ENCODE results near the gene CNN2. TPM values are rescaled to one million over a fixed set of nuclear protein-coding genes. Genes with fewer than 3 reads are reported as not detected.

CNN2 gene
- total and polyA plus RNA-seq, 9 of the 15 experiments (the other 6 are each of a cell fraction or from before 2014, with no cell fraction given) = 12.1 to 174 (median 52.7) TPM

Small RNAs within 50 kb of the gene (small RNA-seq; reads per million reads assigned to genes)
- 1.3 reads per million, percentile 69 among the genes with 10 or more reads in this experiment for gene RNU6-2

Other genes with a start within 250 kb of the CNN2 start
Only the 7 nearest of the 26 such genes appear.
- gene WDR18, start 42.3 kb upstream of the CNN2 start, total RNA-seq (2014; rRNA removed) = 181 and 210 TPM in 2 replicates
- 13.0 and 15.5 TPM in 2 replicates for gene WDR18, start 42.3 kb upstream of the CNN2 start, total RNA-seq (2014; rRNA removed; fragmentation: Illumina TruSeq; extraction: Trizol)
- gene WDR18, start 42.3 kb upstream of the CNN2 start, total RNA-seq (2015; rRNA removed; fragmentation: Illumina TruSeq; extraction: Trizol) = 37.6 and 45.0 TPM in 2 replicates
- 128 and 134 TPM in 2 replicates for gene WDR18, start 42.3 kb upstream of the CNN2 start, total RNA-seq (2021)
- 30.1 and 47.8 TPM in 2 replicates for gene WDR18, start 42.3 kb upstream of the CNN2 start, polyA plus RNA-seq (2011; rRNA removed)
- gene WDR18, start 42.3 kb upstream of the CNN2 start, polyA plus RNA-seq (2014; fragmentation: Illumina TruSeq; extraction: Trizol) = 16.3 and 52.9 TPM in 2 replicates
- gene WDR18, start 42.3 kb upstream of the CNN2 start, polyA plus RNA-seq (2014; fragmentation: Nextera tagmentation; extraction: Ambion mirVana) = 1 to 10 TPM in 1 of 2 experiments, under 1 TPM in 1; 0.65 to 1.1 TPM
- 106 and 130 TPM in 2 replicates for gene WDR18, start 42.3 kb upstream of the CNN2 start, polyA plus RNA-seq (2014; rRNA removed)
- gene GRIN3B, start 26.2 kb upstream of the CNN2 start, total RNA-seq (2014; rRNA removed) = 0.95 TPM in 1 of 2 replicates, not detected in the other
- not detected in 2 replicates for gene GRIN3B, start 26.2 kb upstream of the CNN2 start, total RNA-seq (2014; rRNA removed; fragmentation: Illumina TruSeq; extraction: Trizol)
- not detected in 2 replicates for gene GRIN3B, start 26.2 kb upstream of the CNN2 start, total RNA-seq (2015; rRNA removed; fragmentation: Illumina TruSeq; extraction: Trizol)
- gene GRIN3B, start 26.2 kb upstream of the CNN2 start, total RNA-seq (2021) = 0.51 TPM in 1 of 2 replicates, not detected in the other
- 0.06 and 0.23 TPM in 2 replicates for gene GRIN3B, start 26.2 kb upstream of the CNN2 start, polyA plus RNA-seq (2011; rRNA removed)
- not detected in 2 replicates for gene GRIN3B, start 26.2 kb upstream of the CNN2 start, polyA plus RNA-seq (2014; fragmentation: Illumina TruSeq; extraction: Trizol)
- gene GRIN3B, start 26.2 kb upstream of the CNN2 start, polyA plus RNA-seq (2014; fragmentation: Nextera tagmentation; extraction: Ambion mirVana) = not detected
- gene GRIN3B, start 26.2 kb upstream of the CNN2 start, polyA plus RNA-seq (2014; rRNA removed) = 0.15 and 0.19 TPM in 2 replicates
- 135 and 169 TPM in 2 replicates for gene TMEM259, start 5.5 kb upstream of the CNN2 start, total RNA-seq (2014; rRNA removed)
- gene TMEM259, start 5.5 kb upstream of the CNN2 start, total RNA-seq (2014; rRNA removed; fragmentation: Illumina TruSeq; extraction: Trizol) = 13.4 and 18.5 TPM in 2 replicates
- 59.7 and 60.9 TPM in 2 replicates for gene TMEM259, start 5.5 kb upstream of the CNN2 start, total RNA-seq (2015; rRNA removed; fragmentation: Illumina TruSeq; extraction: Trizol)
- gene TMEM259, start 5.5 kb upstream of the CNN2 start, total RNA-seq (2021) = 176 and 193 TPM in 2 replicates
- gene TMEM259, start 5.5 kb upstream of the CNN2 start, polyA plus RNA-seq (2011; rRNA removed) = 83.2 and 158 TPM in 2 replicates
- 63.6 and 79.5 TPM in 2 replicates for gene TMEM259, start 5.5 kb upstream of the CNN2 start, polyA plus RNA-seq (2014; fragmentation: Illumina TruSeq; extraction: Trizol)
- gene TMEM259, start 5.5 kb upstream of the CNN2 start, polyA plus RNA-seq (2014; fragmentation: Nextera tagmentation; extraction: Ambion mirVana) = under 1 TPM; 0.52 to 0.57 TPM
- 225 and 231 TPM in 2 replicates for gene TMEM259, start 5.5 kb upstream of the CNN2 start, polyA plus RNA-seq (2014; rRNA removed)
- not detected in 2 replicates for gene RNU6-2, start 5.1 kb upstream of the CNN2 start, total RNA-seq (2014; rRNA removed)
- gene RNU6-2, start 5.1 kb upstream of the CNN2 start, total RNA-seq (2014; rRNA removed; fragmentation: Illumina TruSeq; extraction: Trizol) = not detected in 2 replicates
- gene RNU6-2, start 5.1 kb upstream of the CNN2 start, total RNA-seq (2015; rRNA removed; fragmentation: Illumina TruSeq; extraction: Trizol) = not detected in 2 replicates
- gene RNU6-2, start 5.1 kb upstream of the CNN2 start, total RNA-seq (2021) = not detected in 2 replicates
- gene RNU6-2, start 5.1 kb upstream of the CNN2 start, polyA plus RNA-seq (2011; rRNA removed) = not detected in 2 replicates
- gene RNU6-2, start 5.1 kb upstream of the CNN2 start, polyA plus RNA-seq (2014; fragmentation: Illumina TruSeq; extraction: Trizol) = not detected in 2 replicates
- not detected for gene RNU6-2, start 5.1 kb upstream of the CNN2 start, polyA plus RNA-seq (2014; fragmentation: Nextera tagmentation; extraction: Ambion mirVana)
- gene RNU6-2, start 5.1 kb upstream of the CNN2 start, polyA plus RNA-seq (2014; rRNA removed) = not detected in 2 replicates
- gene ABCA7, start 13.5 kb downstream of the CNN2 start, total RNA-seq (2014; rRNA removed) = 31.4 and 45.4 TPM in 2 replicates
- 8.9 and 12.7 TPM in 2 replicates for gene ABCA7, start 13.5 kb downstream of the CNN2 start, total RNA-seq (2014; rRNA removed; fragmentation: Illumina TruSeq; extraction: Trizol)
- 19.1 and 22.8 TPM in 2 replicates for gene ABCA7, start 13.5 kb downstream of the CNN2 start, total RNA-seq (2015; rRNA removed; fragmentation: Illumina TruSeq; extraction: Trizol)
- 90.0 and 96.1 TPM in 2 replicates for gene ABCA7, start 13.5 kb downstream of the CNN2 start, total RNA-seq (2021)
- gene ABCA7, start 13.5 kb downstream of the CNN2 start, polyA plus RNA-seq (2011; rRNA removed) = 32.6 and 52.0 TPM in 2 replicates
- gene ABCA7, start 13.5 kb downstream of the CNN2 start, polyA plus RNA-seq (2014; fragmentation: Illumina TruSeq; extraction: Trizol) = 31.2 and 32.6 TPM in 2 replicates
- gene ABCA7, start 13.5 kb downstream of the CNN2 start, polyA plus RNA-seq (2014; fragmentation: Nextera tagmentation; extraction: Ambion mirVana) = 1 to 10 TPM; 2.3 to 3.0 TPM
- 73.5 and 94.1 TPM in 2 replicates for gene ABCA7, start 13.5 kb downstream of the CNN2 start, polyA plus RNA-seq (2014; rRNA removed)
- 22.1 and 31.1 TPM in 2 replicates for gene ARHGAP45, start 40.6 kb downstream of the CNN2 start, total RNA-seq (2014; rRNA removed)
- 1.0 and 1.8 TPM in 2 replicates for gene ARHGAP45, start 40.6 kb downstream of the CNN2 start, total RNA-seq (2014; rRNA removed; fragmentation: Illumina TruSeq; extraction: Trizol)
- gene ARHGAP45, start 40.6 kb downstream of the CNN2 start, total RNA-seq (2015; rRNA removed; fragmentation: Illumina TruSeq; extraction: Trizol) = 4.2 and 6.0 TPM in 2 replicates
- gene ARHGAP45, start 40.6 kb downstream of the CNN2 start, total RNA-seq (2021) = 18.0 and 19.9 TPM in 2 replicates
- gene ARHGAP45, start 40.6 kb downstream of the CNN2 start, polyA plus RNA-seq (2011; rRNA removed) = 4.4 and 7.6 TPM in 2 replicates
- 1.9 and 6.9 TPM in 2 replicates for gene ARHGAP45, start 40.6 kb downstream of the CNN2 start, polyA plus RNA-seq (2014; fragmentation: Illumina TruSeq; extraction: Trizol)
- under 1 TPM; 0.08 to 0.63 TPM for gene ARHGAP45, start 40.6 kb downstream of the CNN2 start, polyA plus RNA-seq (2014; fragmentation: Nextera tagmentation; extraction: Ambion mirVana)
- gene ARHGAP45, start 40.6 kb downstream of the CNN2 start, polyA plus RNA-seq (2014; rRNA removed) = 16.3 and 20.2 TPM in 2 replicates
- 297 and 441 TPM in 2 replicates for gene POLR2E, start 68.8 kb downstream of the CNN2 start, total RNA-seq (2014; rRNA removed)
- gene POLR2E, start 68.8 kb downstream of the CNN2 start, total RNA-seq (2014; rRNA removed; fragmentation: Illumina TruSeq; extraction: Trizol) = 40.2 and 78.0 TPM in 2 replicates
- gene POLR2E, start 68.8 kb downstream of the CNN2 start, total RNA-seq (2015; rRNA removed; fragmentation: Illumina TruSeq; extraction: Trizol) = 141 and 144 TPM in 2 replicates
- 328 and 351 TPM in 2 replicates for gene POLR2E, start 68.8 kb downstream of the CNN2 start, total RNA-seq (2021)
- gene POLR2E, start 68.8 kb downstream of the CNN2 start, polyA plus RNA-seq (2011; rRNA removed) = 244 and 334 TPM in 2 replicates
- gene POLR2E, start 68.8 kb downstream of the CNN2 start, polyA plus RNA-seq (2014; fragmentation: Illumina TruSeq; extraction: Trizol) = 267 and 448 TPM in 2 replicates
- gene POLR2E, start 68.8 kb downstream of the CNN2 start, polyA plus RNA-seq (2014; fragmentation: Nextera tagmentation; extraction: Ambion mirVana) = 10 to 100 TPM in 1 of 2 experiments, 1 to 10 TPM in 1; 3.4 to 32.5 TPM
- gene POLR2E, start 68.8 kb downstream of the CNN2 start, polyA plus RNA-seq (2014; rRNA removed) = 413 and 438 TPM in 2 replicates